Right lobe of liver (tissue), 4 donors: ENCODE measurements around the gene CTBS.

Source experiments
- POLR2A ChIP-seq: fragments of 450-650 bp; IDR thresholded peaks from one replicate; pipeline ENCODE4 v1.6.1; 2017; ENCODE audit warnings: antibody characterized with exemption, mild to moderate bottlenecking
- TF ChIP-seq, protein P1 (sequence below), 4 donors: fragments of 200-600 bp in 3 of 4; fragments of 450-650 bp in 1 of 4; IDR thresholded peaks; one replicate each; pipeline versions ENCODE4 v1.5.1 to v1.8.0; 2016 to 2022; ENCODE audit warnings: antibody characterized with exemption in 4 of 4, mild to moderate bottlenecking in 2 of 4
- donor health status: DM: no; HTN: no; CAD: no.
- donor health status: DM: no; HTN: no; CAD: no.
- donor health status: DM: no; HTN: yes; CAD: no.

GRCh38 chr1:84569216-84569615 is 5.0 kb downstream of the CTBS start:
- TF ChIP-seq POLR2A = no peak
- TF ChIP-seq, protein P1, sequence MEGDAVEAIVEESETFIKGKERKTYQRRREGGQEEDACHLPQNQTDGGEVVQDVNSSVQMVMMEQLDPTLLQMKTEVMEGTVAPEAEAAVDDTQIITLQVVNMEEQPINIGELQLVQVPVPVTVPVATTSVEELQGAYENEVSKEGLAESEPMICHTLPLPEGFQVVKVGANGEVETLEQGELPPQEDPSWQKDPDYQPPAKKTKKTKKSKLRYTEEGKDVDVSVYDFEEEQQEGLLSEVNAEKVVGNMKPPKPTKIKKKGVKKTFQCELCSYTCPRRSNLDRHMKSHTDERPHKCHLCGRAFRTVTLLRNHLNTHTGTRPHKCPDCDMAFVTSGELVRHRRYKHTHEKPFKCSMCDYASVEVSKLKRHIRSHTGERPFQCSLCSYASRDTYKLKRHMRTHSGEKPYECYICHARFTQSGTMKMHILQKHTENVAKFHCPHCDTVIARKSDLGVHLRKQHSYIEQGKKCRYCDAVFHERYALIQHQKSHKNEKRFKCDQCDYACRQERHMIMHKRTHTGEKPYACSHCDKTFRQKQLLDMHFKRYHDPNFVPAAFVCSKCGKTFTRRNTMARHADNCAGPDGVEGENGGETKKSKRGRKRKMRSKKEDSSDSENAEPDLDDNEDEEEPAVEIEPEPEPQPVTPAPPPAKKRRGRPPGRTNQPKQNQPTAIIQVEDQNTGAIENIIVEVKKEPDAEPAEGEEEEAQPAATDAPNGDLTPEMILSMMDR (IDR thresholded peaks at IDR 0.05) = no peak
